ENCODE results near the gene RHD. TPM values are rescaled to one million over a fixed set of nuclear protein-coding genes. Genes with fewer than 3 reads are reported as not detected.

Gene RHD
- total RNA-seq, result not detected in 2 replicates

GRCh38 chr1:25272238-25272637 lies at the start of gene RHD:
Gene RHD (plus strand): TSS chr1:25272509. CDS start chr1:25272548, 39 bp downstream.

GRCh38 chr1:25232027-25232865 lies 40.1 kb upstream of the RHD start, which contains the start of gene SYF2:
Gene SYF2 (minus strand): TSS chr1:25232502. CDS start chr1:25232467, 35 bp downstream.

DNA sequence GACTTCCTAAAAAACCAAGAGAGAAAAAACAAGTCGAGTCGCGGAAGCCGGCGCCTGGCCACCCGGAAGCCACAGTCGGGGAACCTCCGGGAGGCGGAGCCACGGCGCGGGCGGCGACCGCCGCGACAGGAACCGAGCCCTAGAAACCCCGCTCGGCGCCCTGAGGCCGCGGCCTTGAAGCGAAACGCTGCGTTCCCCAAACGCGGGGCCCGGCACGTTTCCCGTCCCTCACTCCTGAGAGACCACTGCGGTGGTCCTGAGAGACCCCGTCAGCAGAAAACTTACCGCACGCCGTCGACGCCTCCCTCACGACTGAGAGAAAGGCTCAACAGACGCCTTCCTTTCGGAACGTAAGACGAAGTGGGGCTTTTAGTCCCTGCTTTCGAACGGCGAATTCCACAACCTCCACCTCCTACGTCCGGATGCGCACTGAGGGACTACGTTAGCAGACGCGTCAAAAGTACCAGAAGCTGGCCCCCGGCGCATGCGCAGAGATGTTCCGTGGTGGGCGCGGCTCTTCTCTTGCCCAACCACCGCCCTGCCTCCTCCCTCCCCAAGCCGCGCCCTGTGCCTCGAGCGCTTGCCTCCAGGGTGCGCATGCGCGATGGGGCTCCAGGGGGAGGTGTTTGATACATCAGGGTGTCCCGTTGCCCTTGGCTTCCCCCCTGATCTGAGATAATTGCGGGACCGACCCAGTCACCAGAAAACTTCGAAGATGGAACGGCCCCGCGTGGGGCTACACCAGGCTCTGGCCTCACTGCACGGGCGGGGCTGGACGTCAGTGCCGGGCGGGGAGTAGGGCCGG lies 25.1 kb upstream of the RHD start, which contains the start of gene RSRP1:
RSRP1 (minus strand) TSS at position 431 of the 805 bp plus-strand sequence. CDS start 491 bp downstream, outside the sequence.

GRCh38 chr1:25338188-25338981 lies 66.1 kb downstream of the RHD start, which contains the start of gene TMEM50A:
Gene TMEM50A (plus strand): TSS chr1:25338334. CDS start chr1:25340487, 2,153 bp downstream.

Other genes starting within 250 kb of the RHD start
- gene SYF2, start 40.0 kb upstream of the RHD start, total RNA-seq, result 45.1 and 49.4 TPM in 2 replicates
- gene RSRP1, start 25.1 kb upstream of the RHD start, total RNA-seq, result 84.5 and 247 TPM in 2 replicates
- 153 and 171 TPM in 2 replicates for gene TMEM50A, start 65.8 kb downstream of the RHD start, total RNA-seq
- gene RHCE, start 148.3 kb downstream of the RHD start, total RNA-seq, result under 0.01 TPM in 1 of 2 replicates, not detected in the other
- gene MACO1, start 158.4 kb downstream of the RHD start, total RNA-seq, result 17.2 and 21.4 TPM in 2 replicates

All from epithelial cell of umbilical artery (primary cell).